ENCODE data around the gene OR13C8. TPM values are rescaled to one million over a fixed set of nuclear protein-coding genes. Genes with fewer than 3 reads are reported as not detected.

Gene OR13C8
- total RNA-seq, 1 experiment from 2014 or later: not detected

DNA sequence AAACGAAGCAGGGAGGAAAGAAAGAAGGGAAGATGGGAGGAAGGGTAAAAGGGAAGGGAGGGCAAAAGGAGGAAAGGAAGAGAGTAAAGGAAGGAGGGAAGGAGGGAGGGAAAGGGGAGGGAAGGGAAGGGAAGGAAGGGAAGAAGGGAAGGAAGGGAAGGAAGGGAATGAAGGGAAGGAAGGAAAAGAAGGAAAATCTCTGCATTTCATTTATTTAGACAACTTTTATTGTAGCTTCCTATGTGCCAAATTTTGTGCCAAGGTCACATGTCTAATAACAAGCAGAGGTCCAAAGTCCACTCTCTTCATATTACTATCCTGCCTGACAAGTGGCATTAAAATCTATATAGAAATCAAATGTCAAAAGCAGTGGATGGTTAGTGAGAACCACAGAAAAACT is 29.7 kb upstream of the OR13C8 start:
- Histone ChIP-seq H3K4me1 (replicated peaks; ENCODE audit: insufficient read depth) (no peaks in the 10 kb centered on the region), H3K4me3 (no peak overlapping the region), H3K9me2 (ENCODE audit: insufficient read depth) (no peaks in the 10 kb centered on the region), H3K9me3 (ENCODE audit: insufficient read depth, low read depth) (no peaks in the 10 kb centered on the region; the same call in 1 of the 2 replicates), H3K79me2 (ENCODE audit: low read depth) (no peaks in the 10 kb centered on the region), H3K4me2 (no peak overlapping the region), H3F3A (ENCODE audit: insufficient read depth, low read depth) (no peaks in the 10 kb centered on the region), H3K27ac (no peak overlapping the region), H3K27me3 (ENCODE audit: insufficient read depth, low read depth) (no peaks in the 10 kb centered on the region), H4K20me1 (ENCODE audit: insufficient read depth) (no peaks in the 10 kb centered on the region), H2AFZ (no peak overlapping the region), H3K36me3 (ENCODE audit: low read depth) (no peaks in the 10 kb centered on the region)
- intact Hi-C loops (cut with micrococcal nuclease; ENCODE audit: unreplicated experiment): no loop called here
- ChIA-PET CTCF (no interaction called here), POLR2A (ENCODE audit: unreplicated experiment) (no interaction called here)
- TF ChIP-seq EZH2 (IDR thresholded peaks at IDR 0.05; ENCODE audit: low read depth): no peak
- TF ChIP-seq, protein P1, sequence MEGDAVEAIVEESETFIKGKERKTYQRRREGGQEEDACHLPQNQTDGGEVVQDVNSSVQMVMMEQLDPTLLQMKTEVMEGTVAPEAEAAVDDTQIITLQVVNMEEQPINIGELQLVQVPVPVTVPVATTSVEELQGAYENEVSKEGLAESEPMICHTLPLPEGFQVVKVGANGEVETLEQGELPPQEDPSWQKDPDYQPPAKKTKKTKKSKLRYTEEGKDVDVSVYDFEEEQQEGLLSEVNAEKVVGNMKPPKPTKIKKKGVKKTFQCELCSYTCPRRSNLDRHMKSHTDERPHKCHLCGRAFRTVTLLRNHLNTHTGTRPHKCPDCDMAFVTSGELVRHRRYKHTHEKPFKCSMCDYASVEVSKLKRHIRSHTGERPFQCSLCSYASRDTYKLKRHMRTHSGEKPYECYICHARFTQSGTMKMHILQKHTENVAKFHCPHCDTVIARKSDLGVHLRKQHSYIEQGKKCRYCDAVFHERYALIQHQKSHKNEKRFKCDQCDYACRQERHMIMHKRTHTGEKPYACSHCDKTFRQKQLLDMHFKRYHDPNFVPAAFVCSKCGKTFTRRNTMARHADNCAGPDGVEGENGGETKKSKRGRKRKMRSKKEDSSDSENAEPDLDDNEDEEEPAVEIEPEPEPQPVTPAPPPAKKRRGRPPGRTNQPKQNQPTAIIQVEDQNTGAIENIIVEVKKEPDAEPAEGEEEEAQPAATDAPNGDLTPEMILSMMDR (conservative IDR thresholded peaks at IDR 0.05): no peak
- no TSS peak for BruUV-seq (replicated peaks)
- no peak for DNase-seq

- no peak for TF ChIP-seq EZH2 (IDR thresholded peaks at IDR 0.05; ENCODE audit: low read depth)
- TF ChIP-seq, protein P1 (conservative IDR thresholded peaks at IDR 0.05): no peak
- Histone ChIP-seq H3F3A (ENCODE audit: insufficient read depth, low read depth) (no peaks in the 10 kb centered on the region), H3K79me2 (ENCODE audit: low read depth) (no peaks in the 10 kb centered on the region), H3K4me2 (no peak overlapping the region), H4K20me1 (ENCODE audit: insufficient read depth) (no peaks in the 10 kb centered on the region), H2AFZ (no peak overlapping the region), H3K36me3 (ENCODE audit: low read depth) (no peaks in the 10 kb centered on the region), H3K4me1 (replicated peaks; ENCODE audit: insufficient read depth) (no peaks in the 10 kb centered on the region), H3K27ac (no peak overlapping the region), H3K4me3 (no peak overlapping the region), H3K9me3 (ENCODE audit: insufficient read depth, low read depth) (no peaks in the 10 kb centered on the region; the same call in 1 of the 2 replicates), H3K9me2 (ENCODE audit: insufficient read depth) (no peaks in the 10 kb centered on the region), H3K27me3 (ENCODE audit: insufficient read depth, low read depth) (no peaks in the 10 kb centered on the region)
- no peak for DNase-seq
- ChIA-PET CTCF (no interaction called here), POLR2A (ENCODE audit: unreplicated experiment) (no interaction called here)
- intact Hi-C loops (cut with micrococcal nuclease; ENCODE audit: unreplicated experiment): no loop called here
- BruUV-seq (replicated peaks): no TSS peak
These were observed 24.3 kb upstream of the OR13C8 start for GRCh38 chr9:104544644-104545043.

DNA sequence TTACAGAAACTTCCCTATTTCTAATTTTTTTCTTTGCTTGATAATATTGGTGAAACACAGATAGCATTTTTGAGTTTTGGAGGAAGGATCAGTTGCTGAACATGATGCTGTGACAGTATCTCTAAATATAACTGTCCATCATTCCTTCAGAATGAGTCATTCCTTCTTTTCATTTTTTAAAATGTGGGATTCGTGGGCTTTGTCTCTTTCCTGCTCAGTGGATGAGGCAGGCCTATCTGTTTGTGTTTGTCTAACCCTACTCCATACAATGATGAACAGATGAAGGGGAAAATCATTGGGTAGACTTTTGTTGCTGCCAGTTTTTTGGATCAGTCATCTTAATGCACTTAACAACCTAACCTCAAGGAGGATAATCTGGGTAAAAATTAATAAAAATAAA is 15.7 kb upstream of the OR13C8 start:
- Histone ChIP-seq H3K4me1 (replicated peaks; ENCODE audit: insufficient read depth) (no peaks in the 10 kb centered on the region), H3K4me3 (no peak overlapping the region), H3K79me2 (ENCODE audit: low read depth) (no peaks in the 10 kb centered on the region), H3K27ac (no peak overlapping the region), H3F3A (ENCODE audit: insufficient read depth, low read depth) (no peaks in the 10 kb centered on the region), H4K20me1 (ENCODE audit: insufficient read depth) (no peaks in the 10 kb centered on the region), H2AFZ (no peak overlapping the region), H3K27me3 (ENCODE audit: insufficient read depth, low read depth) (no peaks in the 10 kb centered on the region), H3K9me2 (ENCODE audit: insufficient read depth) (no peaks in the 10 kb centered on the region), H3K36me3 (ENCODE audit: low read depth) (no peaks in the 10 kb centered on the region), H3K4me2 (no peak overlapping the region), H3K9me3 (ENCODE audit: insufficient read depth, low read depth) (no peaks in the 10 kb centered on the region)
- BruUV-seq (replicated peaks): no TSS peak
- CTCF ChIA-PET: no interaction called here
- intact Hi-C loops (cut with micrococcal nuclease; ENCODE audit: unreplicated experiment): no loop called here
- POLR2A ChIA-PET (ENCODE audit: unreplicated experiment): no interaction called here
- no peak for TF ChIP-seq EZH2 (IDR thresholded peaks at IDR 0.05; ENCODE audit: low read depth)
- TF ChIP-seq, protein P1 (conservative IDR thresholded peaks at IDR 0.05): no peak
- no peak for DNase-seq
